HepG2 (cell line): Measurements from ENCODE around the gene TLCD1. TPM values are rescaled to one million over a fixed set of nuclear protein-coding genes. Genes with fewer than 3 reads are reported as not detected.

ENCODE experiments used
- CHCHD3 ChIP-seq: sonication (generic); formaldehyde crosslinking; IDR thresholded peaks from 2 replicates; pipeline ENCODE4 v1.8.0; 2022; ENCODE audit warnings: mild to moderate bottlenecking, missing genetic modification reagents, moderate library complexity
- DNMT1 ChIP-seq: sonication (generic); formaldehyde crosslinking; IDR thresholded peaks from 2 replicates; pipeline ENCODE4 v1.5.1; 2020; ENCODE audit warnings: mild to moderate bottlenecking, missing genetic modification reagents
- FOXO1 ChIP-seq: sonication (generic); formaldehyde crosslinking; IDR thresholded peaks from 2 replicates; pipeline ENCODE4 v1.4.0; 2020; ENCODE audit warnings: missing genetic modification reagents
- HOXA5 ChIP-seq: sonication (generic); formaldehyde crosslinking; IDR thresholded peaks from 2 replicates; pipeline ENCODE4 v1.4.0; 2020; ENCODE audit warnings: missing genetic modification reagents
- KLF13 ChIP-seq: sonication (generic); formaldehyde crosslinking; IDR thresholded peaks from 2 replicates; pipeline ENCODE4 v1.4.0; 2020; ENCODE audit warnings: mild to moderate bottlenecking, missing genetic modification reagents
- KLF15 ChIP-seq: sonication (generic); formaldehyde crosslinking; IDR thresholded peaks from 2 replicates; pipeline ENCODE4 v1.8.1; 2023; ENCODE audit warnings: borderline replicate concordance, mild to moderate bottlenecking, inconsistent platforms, missing genetic modification reagents, mixed read lengths
- KLF16 ChIP-seq, 2 experiments: sonication (generic) in 1 of 2; formaldehyde crosslinking in 1 of 2; IDR thresholded peaks; 2 replicates each; pipeline versions ENCODE4 v1.6.1 to v1.8.0; 2016 to 2023; ENCODE audit warnings: missing genetic modification reagents in 2 of 2, missing compliant biosample characterization in 1 of 2
- MBD4 ChIP-seq: IDR thresholded peaks from 2 replicates; pipeline ENCODE4 v1.6.1; 2012; ENCODE audit warnings: low read length, inconsistent platforms, borderline replicate concordance
- MED8 ChIP-seq: sonication (generic); formaldehyde crosslinking; IDR thresholded peaks from 2 replicates; pipeline ENCODE4 v1.8.1; 2023; ENCODE audit warnings: mild to moderate bottlenecking, missing genetic modification reagents; ENCODE audit not compliant: insufficient replicate concordance
- MZF1 ChIP-seq: sonication (generic); formaldehyde crosslinking; IDR thresholded peaks from 2 replicates; pipeline ENCODE4 v1.8.1; 2023; ENCODE audit warnings: mild to moderate bottlenecking, missing genetic modification reagents, borderline replicate concordance
- PAXIP1 ChIP-seq: sonication (generic); formaldehyde crosslinking; conservative IDR thresholded peaks from 2 replicates; pipeline ENCODE4 v1.4.0; 2020; ENCODE audit warnings: mild to moderate bottlenecking, missing genetic modification reagents, moderate library complexity
- SIN3B ChIP-seq: fragments of 150-350 bp; IDR thresholded peaks from 2 replicates; pipeline ENCODE4 v1.6.1; 2014; ENCODE audit warnings: low read length
- SMARCC2 ChIP-seq: fragments of 450-650 bp; IDR thresholded peaks from 2 replicates; pipeline ENCODE4 v1.6.1; 2017; ENCODE audit warnings: antibody characterized with exemption, mild to moderate bottlenecking
- SUZ12 ChIP-seq: fragments of 150-350 bp; IDR thresholded peaks from 2 replicates; pipeline ENCODE4 v1.6.1; 2014; ENCODE audit warnings: low read depth, low read length
- TRAFD1 ChIP-seq: sonication (generic); formaldehyde crosslinking; IDR thresholded peaks from 2 replicates; pipeline ENCODE4 v1.5.1; 2020; ENCODE audit warnings: missing genetic modification reagents, mild to moderate bottlenecking, borderline replicate concordance
- ZBTB2 ChIP-seq: sonication (generic); formaldehyde crosslinking; IDR thresholded peaks from 2 replicates; pipeline ENCODE4 v1.8.0; 2022; ENCODE audit warnings: low read depth, missing genetic modification reagents
- ZBTB7A ChIP-seq: sonication (generic); formaldehyde crosslinking; IDR thresholded peaks from 2 replicates; pipeline ENCODE4 v1.8.0; 2022; ENCODE audit warnings: mild to moderate bottlenecking, missing genetic modification reagents
- ZNF329 ChIP-seq: sonication (generic); formaldehyde crosslinking; IDR thresholded peaks from 2 replicates; pipeline ENCODE4 v1.9.0; 2021; ENCODE audit warnings: low read depth, mild to moderate bottlenecking, missing genetic modification reagents
- ZNF333 ChIP-seq: sonication (generic); formaldehyde crosslinking; IDR thresholded peaks from 2 replicates; pipeline ENCODE4 v1.4.0; 2020; ENCODE audit warnings: mild to moderate bottlenecking, missing genetic modification reagents, borderline replicate concordance
- ZNF432 ChIP-seq: sonication (generic); formaldehyde crosslinking; IDR thresholded peaks from 2 replicates; pipeline ENCODE4 v1.5.0; 2020; ENCODE audit warnings: missing genetic modification reagents, mild to moderate bottlenecking, borderline replicate concordance
- ZNF563 ChIP-seq: sonication (generic); formaldehyde crosslinking; IDR thresholded peaks from 2 replicates; pipeline ENCODE4 v1.8.0; 2022; ENCODE audit warnings: mild to moderate bottlenecking, moderate library complexity, missing genetic modification reagents
- ZNF614 ChIP-seq: IDR thresholded peaks from 2 replicates; pipeline ENCODE4 v1.6.1; 2018; ENCODE audit warnings: missing biosample characterization, missing genetic modification reagents, inconsistent platforms, borderline replicate concordance
- ZZZ3 ChIP-seq: sonication (generic); formaldehyde crosslinking; IDR thresholded peaks from 2 replicates; pipeline ENCODE4 v1.4.0; 2020; ENCODE audit warnings: missing genetic modification reagents, mild to moderate bottlenecking, borderline replicate concordance
- polyA plus RNA-seq, 8 experiments: library from polyadenylated mRNA; depleted of rRNA in 3 of 8; stranded (reverse) in 7 of 8; unstranded in 1 of 8; fragments of >200 nt; fragmentation: Illumina TruSeq in 4 of 8; extraction: Trizol in 4 of 8; gene quantifications; 2 replicates each; pipeline versions ENCODE4 v1.2.1 to v1.2.3, GENCODE V29; 2011 to 2016; ENCODE audit warnings: low read depth in 4 of 8, missing spikeins in 1 of 8, mixed read lengths in 1 of 8; ENCODE audit not compliant: insufficient read depth in 1 of 8
- total RNA-seq, 5 experiments: library from RNA; depleted of rRNA; stranded (reverse); fragments of >200 nt; fragmentation: Illumina TruSeq; extraction: Trizol; gene quantifications; 2 replicates each; pipeline ENCODE4 v1.2.3, GENCODE V29; 2016; ENCODE audit warnings: low read depth in 1 of 5

TLCD1 gene
- total and polyA plus RNA-seq, 2 of the 13 experiments (the other 11 are each of a cell fraction or from before 2014, with no cell fraction given), result 14.9 to 19.6 TPM

GRCh38 chr17:28743243-28744103 is 17.4 kb upstream of the TLCD1 start, which contains the start of gene TRAF4 (continued):
- TF ChIP-seq MBD4, result no peak
- no peak for TF ChIP-seq KLF15 (CRISPR knock-in tag)
- TF ChIP-seq HOXA5 (CRISPR knock-in tag), result peak; percentile 29; the same call in 1 of the 2 replicates
- TF ChIP-seq ZNF432 (CRISPR knock-in tag), result no peak
- TF ChIP-seq FOXO1 (CRISPR knock-in tag), result no peak
- no peak; a peak in 2 of 4 replicates for TF ChIP-seq KLF16 (CRISPR knock-in tag; IDR thresholded peaks at IDR 0.05)
- no peak for TF ChIP-seq SIN3B
- TF ChIP-seq MED8, result no peak
- TF ChIP-seq ZNF333 (CRISPR knock-in tag), result 0 out of 2 replicates have a peak, but pooled peaks have one; percentile 14
- no peak for TF ChIP-seq KLF13
- TF ChIP-seq ZNF563 (CRISPR knock-in tag), result 0 out of 2 replicates have a peak, but pooled peaks have one; percentile 14
- TF ChIP-seq DNMT1, result no peak
- no peak for TF ChIP-seq TRAFD1 (CRISPR knock-in tag)
- no peak for TF ChIP-seq MZF1 (CRISPR knock-in tag)
- no peak for TF ChIP-seq ZNF614
- no peak for TF ChIP-seq SUZ12
- no peak for TF ChIP-seq ZZZ3 (CRISPR knock-in tag)
- no peak for TF ChIP-seq CHCHD3 (CRISPR knock-in tag)
- TF ChIP-seq ZNF329 (CRISPR knock-in tag), result no peak; the same call in 1 of the 2 replicates
- TF ChIP-seq PAXIP1, result 0 out of 2 replicates have a peak, but pooled peaks have one; percentile 11
- TF ChIP-seq ZBTB7A (CRISPR knock-in tag), result no peak
- TF ChIP-seq ZBTB2 (CRISPR knock-in tag), result no peak
- TF ChIP-seq SMARCC2, result no peak
